NCI-H1694 (cell line): ENCODE measurements around the gene MATN3.

Experiments used
- DNase-seq: peaks from one replicate; lab custom pipeline; 2025; lab: John Stamatoyannopoulos, UW

The MATN3 gene

GRCh38 chr2:20035955-20036666 is 23.6 kb upstream of the MATN3 start:
- no peak for DNase-seq

- DNase-seq = no peak
Observed at GRCh38 chr2:20034821-20035220, 22.4 kb upstream of the MATN3 start.

GRCh38 chr2:20034218-20034617 is 21.8 kb upstream of the MATN3 start:
- no peak for DNase-seq

GRCh38 chr2:20033322-20033721 is 20.9 kb upstream of the MATN3 start:
- no peak for DNase-seq

DNA sequence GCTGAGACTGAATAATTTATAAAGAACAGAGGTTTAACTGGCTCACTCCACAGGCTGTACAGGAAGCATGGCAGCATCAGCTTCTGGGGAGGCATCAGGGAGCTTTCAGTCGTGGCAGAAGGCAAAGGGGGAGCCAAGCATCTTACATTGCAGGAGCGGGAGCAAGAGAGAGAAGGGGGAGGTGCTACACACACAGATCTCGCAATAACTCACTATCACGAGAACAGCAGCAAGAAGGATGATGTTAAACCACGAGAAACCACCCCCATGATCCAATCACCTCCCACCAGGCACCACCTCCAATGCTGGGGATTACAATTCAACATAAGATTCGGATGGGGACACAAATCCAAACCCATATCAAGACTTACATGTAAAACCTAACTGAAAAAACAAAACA is 17.8 kb upstream of the MATN3 start:
- DNase-seq = no peak

- no peak for DNase-seq
Observed at GRCh38 chr2:20027705-20028434, 15.4 kb upstream of the MATN3 start.

GRCh38 chr2:20027260-20027677 is 14.8 kb upstream of the MATN3 start:
- no peak for DNase-seq

- DNase-seq = no peak
Observed at GRCh38 chr2:20025065-20025786, 12.8 kb upstream of the MATN3 start.

- DNase-seq = no peak
Observed at GRCh38 chr2:20023688-20024087, 11.2 kb upstream of the MATN3 start.

GRCh38 chr2:20021405-20022009 is 9.0 kb upstream of the MATN3 start:
- no peak for DNase-seq

DNA sequence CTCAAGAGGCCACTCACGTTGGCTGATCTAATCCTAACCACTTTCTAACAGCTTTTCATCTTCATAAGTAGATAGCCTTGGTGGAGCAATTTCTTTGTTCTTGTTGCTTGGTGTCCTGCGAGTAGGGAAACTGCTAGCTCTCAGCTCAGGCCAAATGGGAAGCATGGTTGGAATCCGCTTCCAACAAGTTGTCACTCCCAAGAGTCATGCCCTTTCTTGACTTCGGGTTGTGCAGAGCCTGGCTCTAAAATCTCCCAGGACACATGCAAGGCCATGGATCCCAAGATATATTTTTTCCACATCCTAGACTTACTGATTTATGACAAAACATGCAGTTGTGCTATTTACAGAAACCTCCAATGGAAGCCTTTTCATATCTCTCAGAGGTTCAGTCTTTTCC is 7.3 kb upstream of the MATN3 start:
- DNase-seq = no peak

DNA sequence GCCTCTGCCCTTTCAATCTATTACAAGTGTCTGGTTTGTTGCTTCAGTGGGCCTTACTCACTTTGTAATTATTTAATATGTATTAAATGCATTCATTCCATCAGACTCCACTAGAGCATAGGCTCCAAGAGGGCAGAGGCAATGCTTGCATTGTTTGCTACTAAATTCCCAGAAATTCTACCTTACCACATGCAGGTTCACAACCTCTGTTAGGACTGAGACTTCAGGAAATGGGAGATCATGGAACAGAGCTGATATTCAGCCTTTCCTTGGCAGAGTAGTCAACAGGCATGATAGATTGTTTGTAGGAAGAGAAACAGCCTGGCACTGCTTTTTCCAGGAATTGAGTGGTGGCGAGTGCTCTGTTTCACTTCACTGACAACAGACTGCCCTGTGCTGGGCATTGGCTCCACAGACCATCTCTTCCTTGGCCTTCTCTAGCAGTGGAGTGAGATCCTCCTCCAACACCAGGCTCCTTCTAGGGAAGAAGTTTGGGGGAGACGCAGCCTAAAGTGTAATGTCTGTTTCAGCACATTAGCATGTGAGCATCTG is 6.2 kb upstream of the MATN3 start:
- DNase-seq = no peak

GRCh38 chr2:20016346-20016745 is 3.9 kb upstream of the MATN3 start:
- no peak for DNase-seq

DNA sequence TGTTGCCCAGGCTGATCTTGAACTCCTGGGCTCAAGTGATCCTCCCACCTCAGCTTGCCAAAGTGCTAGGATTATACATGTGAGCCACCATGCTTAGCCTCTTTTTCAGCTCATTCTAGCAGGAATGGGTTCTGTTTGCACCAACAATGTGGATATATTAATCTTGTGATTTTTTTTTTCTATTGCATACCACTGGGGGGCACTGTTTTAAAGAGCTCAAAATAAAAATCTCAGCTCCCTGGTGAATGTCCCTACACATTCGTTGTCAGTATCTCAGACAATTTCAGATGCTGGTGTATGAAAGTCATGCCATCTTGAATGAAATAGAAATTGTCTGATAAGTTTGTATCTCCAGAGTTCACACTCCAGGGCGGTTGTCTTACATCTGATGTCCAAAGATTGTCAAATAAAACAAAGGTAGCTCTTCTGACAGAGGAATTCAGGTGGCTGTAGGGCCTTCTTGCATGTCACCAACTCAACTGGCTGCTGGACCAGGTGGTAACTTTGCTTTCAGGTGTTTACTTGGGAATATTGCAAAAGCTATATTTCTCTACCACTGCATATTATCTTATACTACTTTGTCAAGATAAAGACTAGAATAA is 3.1 kb upstream of the MATN3 start:
- peak; percentile 76 for DNase-seq

GRCh38 chr2:20013126-20013849 is 820 bp upstream of the MATN3 start:
- no peak for DNase-seq

- no peak for DNase-seq
Observed at GRCh38 chr2:20012032-20012281, 511 bp downstream of the MATN3 start.

DNA sequence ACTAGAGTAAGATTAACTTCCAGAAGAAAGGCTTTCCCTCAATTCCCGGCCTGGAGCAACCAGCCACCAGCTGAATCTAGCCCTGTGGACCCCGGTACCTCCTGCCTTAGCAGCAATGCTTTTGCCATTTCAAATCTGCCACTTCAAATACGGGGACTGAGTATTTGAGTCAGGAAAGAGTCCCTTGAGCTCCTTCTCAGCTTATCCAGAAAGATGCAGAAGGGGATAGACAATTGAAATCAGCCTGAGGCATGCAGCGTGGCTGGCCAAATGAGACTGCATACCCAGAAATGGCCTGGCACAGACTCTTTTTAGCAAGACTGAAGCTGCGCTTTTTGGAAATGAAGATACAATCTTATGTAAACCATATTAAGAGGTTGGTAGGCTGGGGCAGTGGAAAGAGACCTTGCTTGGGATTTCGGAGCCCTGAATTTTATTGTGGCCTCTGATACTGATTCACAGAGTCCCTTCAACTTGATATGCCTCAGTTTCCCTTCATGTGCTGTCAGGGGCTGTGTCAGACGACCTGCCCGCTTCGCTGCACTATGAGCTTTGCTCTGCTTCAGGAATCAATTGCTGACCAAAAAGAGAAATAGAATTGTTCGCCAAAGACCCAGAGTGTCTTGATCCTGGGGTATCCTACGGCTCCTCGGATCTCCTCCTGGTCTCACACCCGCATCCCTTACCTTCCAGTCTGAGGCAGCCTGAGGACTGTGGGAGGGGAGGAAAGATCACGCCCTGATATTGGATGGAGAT is 1.0 kb downstream of the MATN3 start:
- DNase-seq = no peak

- DNase-seq = no peak
Observed at GRCh38 chr2:20008703-20009102, 3.8 kb downstream of the MATN3 start.

- no peak for DNase-seq
Observed at GRCh38 chr2:20005891-20006470, 6.5 kb downstream of the MATN3 start.

DNA sequence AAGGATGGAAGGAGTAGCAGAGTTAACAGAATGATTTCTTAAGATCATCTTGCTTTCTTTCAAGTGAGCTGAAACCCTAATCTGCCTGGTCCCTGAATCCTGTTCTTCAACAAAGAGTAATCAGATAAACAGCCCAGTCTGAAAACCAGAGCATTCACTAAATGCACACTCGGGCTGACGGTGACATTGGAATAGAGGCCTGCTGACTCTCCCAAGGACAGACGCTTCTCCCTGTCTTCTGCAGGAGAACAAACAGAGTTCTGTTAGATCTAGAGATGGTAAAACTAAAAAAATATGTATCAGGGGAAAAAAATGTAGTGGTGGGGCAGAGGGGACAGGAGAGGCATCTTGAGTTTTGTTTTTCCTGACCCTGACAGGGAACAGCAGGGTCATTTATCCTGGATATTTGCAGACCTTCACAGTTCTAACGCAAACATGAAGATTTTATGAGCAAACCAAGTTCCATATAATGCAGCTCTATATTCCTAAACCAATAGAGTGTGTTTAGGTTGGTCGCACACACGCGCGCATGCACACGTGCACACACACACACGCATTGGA is 7.3 kb downstream of the MATN3 start:
- DNase-seq = no peak
